ENCODE results near the gene RILP.
A peak's percentile ranks its signal among the peaks of the same experiment; 100 is the strongest.

RILP gene

DNA sequence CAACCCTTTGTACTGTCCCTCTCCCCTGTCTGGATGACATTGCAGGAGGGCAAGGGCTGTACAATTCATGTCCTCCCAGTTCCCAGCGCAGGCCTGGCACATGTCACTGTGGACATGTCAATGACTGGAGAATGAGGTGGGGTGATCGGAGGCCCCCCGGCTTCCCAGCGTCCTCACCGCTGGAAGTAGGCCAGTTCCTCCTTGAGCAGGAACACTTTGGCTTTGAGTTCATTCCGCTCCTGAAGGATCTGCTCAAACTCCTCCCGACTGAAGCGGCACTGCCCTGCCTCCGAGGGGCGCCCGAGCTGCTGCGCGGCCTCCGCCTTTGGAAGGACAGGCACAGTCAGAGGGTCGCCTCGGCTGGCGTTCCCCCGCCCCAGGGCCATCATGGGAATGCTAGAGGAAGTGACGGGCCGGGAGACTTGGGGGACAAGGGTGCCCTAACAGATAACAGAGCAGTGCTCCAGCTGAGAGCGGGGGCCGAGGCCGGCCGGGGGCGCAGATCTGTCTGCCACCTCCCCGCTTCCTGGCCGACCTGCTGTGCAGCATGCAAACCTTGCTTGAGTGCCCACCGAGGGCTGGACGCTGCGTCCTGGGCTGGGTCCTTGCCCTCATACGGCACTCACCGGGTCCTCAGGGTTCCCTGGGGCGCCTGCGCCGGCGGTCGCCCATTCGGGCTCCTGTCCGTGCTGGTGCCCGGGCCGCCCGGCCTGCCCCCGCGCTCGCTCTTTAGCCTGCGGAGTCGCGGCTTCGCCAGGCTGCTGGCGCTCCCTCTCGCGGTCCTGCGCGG lies 1.3 kb downstream of the RILP start:
- peak; percentile 24 for DNase-seq

- DNase-seq, result no peak
Measured at GRCh38 chr17:1647802-1648171, 1.9 kb downstream of the RILP start.

GRCh38 chr17:1646199-1646875 lies 3.3 kb downstream of the RILP start:
- DNase-seq, result no peak

GRCh38 chr17:1645207-1646171 lies 4.2 kb downstream of the RILP start, which contains the start of gene SCARF1:
SCARF1 (minus strand) TSS chr17:1645732; CDS start chr17:1645697, 35 bp downstream.
- no peak for DNase-seq

- DNase-seq, result no peak
Measured at GRCh38 chr17:1644493-1645206, 5.0 kb downstream of the RILP start.

DNA sequence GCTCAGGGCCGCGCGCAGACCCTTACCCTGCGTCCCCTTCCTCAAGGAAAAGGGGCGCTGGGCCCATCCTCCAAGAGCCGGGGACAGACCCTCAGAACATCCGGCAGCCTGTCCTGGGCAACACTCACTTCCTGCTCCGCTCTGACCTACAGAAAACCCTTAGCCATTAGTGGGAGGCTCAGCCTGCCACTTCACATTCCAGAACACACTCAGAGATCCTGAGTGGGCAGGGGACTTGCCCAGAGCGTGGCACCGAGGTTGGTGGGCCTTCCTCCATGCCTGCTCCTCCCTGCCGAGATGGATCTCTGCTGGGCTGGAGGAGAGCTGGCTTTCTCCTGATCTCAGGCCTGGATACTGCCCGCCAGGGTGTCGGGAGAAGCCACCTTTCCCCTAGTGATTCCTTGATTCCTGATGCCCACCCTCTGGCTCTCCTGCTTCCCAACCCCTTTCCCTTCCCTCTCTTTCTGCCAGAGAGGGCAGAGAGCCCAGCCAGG lies 5.6 kb downstream of the RILP start:
- DNase-seq, result no peak

DNA sequence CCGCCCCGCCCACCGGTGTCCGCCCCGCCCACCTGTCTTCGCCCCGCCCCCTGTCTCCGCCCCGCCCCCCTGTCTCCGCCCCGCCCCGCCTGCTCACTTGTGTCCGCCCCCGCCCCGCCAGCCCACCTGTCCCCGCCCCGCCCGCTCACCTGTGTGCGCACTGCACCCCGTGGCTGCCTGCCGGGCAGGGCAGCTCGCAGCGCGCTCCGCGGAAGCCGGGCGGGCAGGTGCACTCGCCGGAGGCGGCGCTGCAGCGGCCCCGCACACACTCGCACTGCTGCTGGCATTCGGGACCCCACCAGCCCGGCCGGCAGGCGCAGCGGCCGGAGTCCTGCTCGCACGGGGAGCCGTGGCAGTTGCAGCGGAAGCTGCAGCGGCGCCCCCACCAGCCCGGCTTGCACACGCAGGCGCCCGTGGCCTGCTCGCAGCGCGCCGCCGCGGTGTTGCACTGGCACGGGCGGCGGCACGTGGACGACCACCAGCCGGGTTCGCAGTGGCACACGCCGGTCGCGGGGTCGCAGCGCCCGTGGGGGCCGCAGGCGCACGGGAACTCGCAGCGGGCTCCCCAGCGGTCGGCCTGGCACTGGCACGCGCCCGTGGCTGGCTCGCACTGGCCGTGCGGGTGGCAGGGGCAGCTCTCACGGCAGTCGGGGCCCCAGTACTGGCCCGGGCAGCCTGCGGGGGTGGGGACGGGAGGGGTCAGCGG lies 6.2 kb downstream of the RILP start:
- DNase-seq, result peak; percentile 14

DNA sequence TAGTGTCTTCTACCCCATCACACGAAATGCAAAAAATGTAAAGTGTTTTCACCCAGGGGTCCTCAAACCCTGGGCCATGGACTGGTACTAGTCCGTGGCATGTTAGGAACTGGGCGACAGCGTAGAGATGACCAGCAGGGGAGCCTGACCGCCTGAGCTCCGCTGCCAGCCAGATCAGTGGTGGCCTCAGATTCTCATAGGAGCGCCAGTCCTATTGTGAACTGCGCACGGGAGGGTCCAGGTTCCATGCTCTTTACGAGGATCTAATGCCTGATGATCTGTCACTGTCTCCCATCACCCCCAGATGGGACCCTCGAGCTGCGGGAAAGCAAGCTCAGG lies 8.6 kb downstream of the RILP start:
- DNase-seq, result no peak

- DNase-seq, result no peak
Measured at GRCh38 chr17:1640329-1641064, 9.2 kb downstream of the RILP start.

GRCh38 chr17:1639549-1640180 lies 10.0 kb downstream of the RILP start:
- DNase-seq, result no peak

DNA sequence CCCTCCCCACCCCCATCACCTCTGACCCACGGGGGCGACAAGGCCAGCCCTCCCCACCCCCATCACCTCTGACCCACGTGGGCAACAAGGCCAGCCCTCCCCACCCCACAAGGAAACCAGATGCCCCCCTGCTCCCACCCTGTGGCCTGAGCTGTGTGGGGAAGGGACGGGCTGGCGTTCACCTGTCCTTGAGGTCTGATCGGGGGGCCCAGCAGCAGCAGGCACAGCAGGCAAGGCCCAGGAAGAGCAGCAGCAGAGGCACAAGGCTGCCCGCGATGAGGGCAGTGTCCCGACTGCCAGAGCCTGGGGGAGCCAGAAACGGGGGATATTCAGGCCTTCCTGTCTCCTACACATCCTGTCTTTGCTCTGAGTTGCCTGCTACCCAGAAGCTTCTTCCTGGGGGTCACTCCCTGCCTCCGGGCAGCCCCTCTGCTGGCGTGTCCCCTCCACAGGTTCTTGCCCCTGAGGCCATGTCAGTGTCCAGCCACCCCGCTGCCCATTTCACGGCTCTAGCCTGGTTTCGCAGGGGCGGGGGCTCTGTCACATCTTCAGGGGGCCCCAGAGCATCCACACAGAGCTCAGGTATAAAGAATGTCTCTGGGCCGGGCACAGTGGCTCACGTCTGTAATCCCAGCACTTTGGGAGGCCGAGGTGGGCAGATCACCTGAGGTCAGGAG lies 10.9 kb downstream of the RILP start:
- no peak for DNase-seq

DNA sequence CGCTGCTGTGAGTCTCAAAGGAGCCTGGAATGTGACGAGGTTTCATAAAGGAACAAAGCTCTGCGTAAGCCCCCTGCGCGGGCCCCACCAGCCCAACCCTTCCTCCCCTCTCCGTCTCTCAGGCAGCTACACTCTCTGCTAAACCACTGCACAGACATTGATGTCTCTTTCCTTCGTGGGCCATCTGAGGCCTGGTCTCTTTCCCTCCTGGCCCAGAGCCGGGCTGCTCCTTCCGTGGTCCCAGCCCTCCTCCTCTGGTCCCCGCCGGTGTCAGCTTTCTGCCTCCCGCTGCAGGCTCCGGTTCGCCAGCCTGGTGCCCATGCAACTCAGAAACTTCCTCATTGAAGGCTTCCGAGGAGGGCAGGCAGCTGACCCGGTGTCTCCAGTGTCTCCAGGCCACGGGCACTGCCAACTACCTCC lies 11.5 kb downstream of the RILP start:
- no peak for DNase-seq

DNA sequence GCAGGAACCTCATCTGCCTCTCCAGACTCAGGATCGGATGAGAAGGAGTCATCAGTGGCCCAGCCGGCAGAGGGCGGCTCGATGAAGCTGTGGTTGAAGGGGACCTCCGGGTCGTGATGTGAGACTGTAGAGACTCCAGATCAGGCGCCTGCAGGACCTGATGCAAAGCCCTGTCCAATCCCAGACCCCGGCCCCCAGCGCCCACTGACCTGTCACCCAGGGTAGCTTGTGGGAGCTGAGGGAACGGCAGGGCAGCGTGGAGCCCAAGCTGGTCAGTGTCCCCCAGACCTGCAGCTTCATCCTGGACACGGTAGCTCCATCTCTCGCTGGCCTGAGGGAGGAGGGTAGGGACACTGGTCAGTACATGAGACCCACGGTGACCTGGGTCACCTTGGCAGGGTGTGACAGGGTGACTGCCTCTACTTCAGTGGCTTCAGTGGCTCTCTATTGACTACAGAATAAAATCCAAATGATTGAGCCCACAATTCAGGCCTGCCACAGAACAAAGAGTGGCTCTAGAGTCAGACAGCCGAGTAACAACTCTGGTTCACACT lies 12.9 kb downstream of the RILP start:
- no peak for DNase-seq

- DNase-seq, result no peak
Measured at GRCh38 chr17:1635675-1636465, 13.8 kb downstream of the RILP start.

DNA sequence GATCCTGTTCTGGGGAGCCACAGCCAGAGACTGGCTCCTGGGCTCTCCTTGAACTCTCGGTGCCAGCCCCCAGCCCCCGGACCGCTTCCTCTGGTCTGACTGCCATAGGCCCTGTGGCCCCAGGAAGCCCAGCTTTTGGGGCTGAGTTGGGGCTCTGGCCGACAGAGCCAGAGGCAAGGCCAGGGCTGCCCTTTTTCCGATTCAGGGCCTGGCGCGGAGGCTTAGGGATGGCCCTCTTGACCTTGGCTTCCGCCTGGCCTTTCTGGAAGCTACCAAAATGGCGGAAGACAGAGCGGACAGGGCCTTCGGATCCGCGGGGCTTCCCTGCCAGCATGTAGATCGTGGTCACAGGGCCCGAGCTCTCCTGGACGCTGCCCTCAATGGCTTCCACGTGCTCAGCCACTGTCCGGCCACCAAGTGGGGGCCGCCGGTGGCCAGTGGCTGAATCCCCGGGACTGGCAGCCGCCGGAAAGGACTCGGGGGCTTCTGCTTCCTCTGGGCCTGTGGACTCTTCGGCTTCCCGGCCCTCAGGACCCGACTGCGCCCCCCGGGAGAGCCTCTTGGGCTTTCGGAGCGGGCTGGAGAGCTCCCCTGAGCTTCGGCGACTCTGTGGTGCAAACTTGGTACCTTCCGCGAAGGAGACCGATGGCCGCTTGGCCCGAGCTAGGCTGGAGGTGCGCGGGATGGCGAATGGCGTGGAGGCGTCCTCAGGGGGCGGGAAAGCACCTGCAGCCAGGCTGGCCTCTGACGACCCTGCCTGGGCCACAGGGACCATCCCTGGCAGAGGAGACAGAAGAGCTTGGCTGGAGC lies 14.6 kb downstream of the RILP start:
- DNase-seq, result no peak

GRCh38 chr17:1630662-1631061 lies 19.0 kb downstream of the RILP start:
- DNase-seq, result no peak

- peak; percentile 52 for DNase-seq
Measured at GRCh38 chr17:1629504-1630310, 20.0 kb downstream of the RILP start.

All from midbrain (tissue), 1 donor.